Stimulated activated CD4-positive, alpha-beta T cell treated with anti-CD3 and anti-CD28 coated beads, Interleukin-12 subunit alpha, Interleukin-12 subunit beta, amount 100 ng/mL, for 24 hours (primary cell): ENCODE measurements around the gene SRPX.

ENCODE experiments used
- DNase-seq, 2 experiments: peaks; one replicate each; pipeline ENCODE4 v3.0.0-alpha.2; 2020; ENCODE audit warnings: low read depth in 2 of 2

The SRPX gene, protein sequence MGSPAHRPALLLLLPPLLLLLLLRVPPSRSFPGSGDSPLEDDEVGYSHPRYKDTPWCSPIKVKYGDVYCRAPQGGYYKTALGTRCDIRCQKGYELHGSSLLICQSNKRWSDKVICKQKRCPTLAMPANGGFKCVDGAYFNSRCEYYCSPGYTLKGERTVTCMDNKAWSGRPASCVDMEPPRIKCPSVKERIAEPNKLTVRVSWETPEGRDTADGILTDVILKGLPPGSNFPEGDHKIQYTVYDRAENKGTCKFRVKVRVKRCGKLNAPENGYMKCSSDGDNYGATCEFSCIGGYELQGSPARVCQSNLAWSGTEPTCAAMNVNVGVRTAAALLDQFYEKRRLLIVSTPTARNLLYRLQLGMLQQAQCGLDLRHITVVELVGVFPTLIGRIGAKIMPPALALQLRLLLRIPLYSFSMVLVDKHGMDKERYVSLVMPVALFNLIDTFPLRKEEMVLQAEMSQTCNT

DNA sequence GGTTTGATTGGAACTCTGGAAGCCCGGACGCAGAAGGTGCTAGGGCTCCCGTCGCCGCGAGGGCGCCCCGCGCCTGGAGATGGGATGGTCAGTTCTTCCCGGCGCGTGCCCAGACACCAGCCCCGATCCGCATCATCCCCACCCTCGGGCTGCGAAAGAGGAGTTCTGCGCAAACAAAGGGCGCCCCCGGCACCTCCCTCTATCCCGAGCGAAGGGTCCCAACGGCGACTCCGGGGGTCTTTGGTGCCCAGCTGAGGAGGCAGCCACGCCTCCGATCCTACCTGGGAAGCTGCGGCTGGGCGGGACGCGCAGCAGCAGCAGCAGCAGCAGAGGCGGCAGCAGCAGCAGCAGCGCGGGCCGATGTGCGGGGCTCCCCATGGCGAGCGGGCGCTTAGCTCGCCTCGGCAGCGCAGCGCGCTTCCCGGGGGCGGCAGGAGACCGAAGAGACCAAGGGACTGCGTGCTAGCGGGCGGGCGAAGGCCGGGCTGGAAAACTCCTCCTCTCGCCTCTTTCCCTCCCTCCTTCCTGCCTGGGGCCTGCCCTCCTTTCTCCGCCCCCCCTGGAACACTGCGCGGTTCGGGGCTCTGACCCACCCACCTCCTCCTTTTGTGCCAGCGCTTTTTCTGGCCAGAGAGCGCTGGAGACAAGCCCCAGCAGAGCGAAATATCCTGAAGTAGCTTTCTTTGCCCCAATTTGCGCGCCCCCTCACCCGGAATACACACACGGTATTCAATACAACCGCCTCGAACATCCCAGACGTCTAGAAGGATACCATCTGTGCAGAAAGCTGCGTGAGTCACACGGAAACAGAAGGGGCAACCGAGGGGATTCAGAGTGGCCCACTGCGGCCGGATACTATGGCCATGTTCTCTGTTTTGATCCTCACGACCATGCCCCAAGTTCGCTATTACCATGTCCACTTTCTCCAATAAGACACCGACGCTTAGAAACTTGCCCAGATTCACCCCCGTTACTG, at the start of gene SRPX:
SRPX (minus strand) TSS at position 457 of the 976 bp plus-strand sequence; CDS start at position 378, 79 bp downstream.
- DNase-seq = no peak

DNA sequence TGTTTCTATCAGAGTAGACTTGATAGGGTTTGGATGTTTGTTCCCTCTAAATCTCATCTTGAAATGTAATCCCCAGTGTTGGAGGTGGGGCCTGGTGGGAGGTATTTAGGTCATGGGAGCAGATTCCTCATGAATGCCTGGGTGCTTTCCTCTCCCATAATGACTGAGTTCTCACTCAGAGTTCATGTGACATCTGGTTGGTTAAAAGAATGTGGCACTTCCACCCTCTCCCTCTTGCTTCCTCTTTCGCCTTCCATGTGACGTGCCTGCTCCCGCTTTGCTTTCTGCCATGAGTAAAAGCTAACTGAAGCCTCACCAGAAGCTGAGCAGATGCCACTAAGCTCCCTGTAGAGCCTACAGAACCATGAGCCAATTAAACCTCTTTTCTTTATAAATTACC, 47.3 kb upstream of the SRPX start:
- DNase-seq = no peak

DNA sequence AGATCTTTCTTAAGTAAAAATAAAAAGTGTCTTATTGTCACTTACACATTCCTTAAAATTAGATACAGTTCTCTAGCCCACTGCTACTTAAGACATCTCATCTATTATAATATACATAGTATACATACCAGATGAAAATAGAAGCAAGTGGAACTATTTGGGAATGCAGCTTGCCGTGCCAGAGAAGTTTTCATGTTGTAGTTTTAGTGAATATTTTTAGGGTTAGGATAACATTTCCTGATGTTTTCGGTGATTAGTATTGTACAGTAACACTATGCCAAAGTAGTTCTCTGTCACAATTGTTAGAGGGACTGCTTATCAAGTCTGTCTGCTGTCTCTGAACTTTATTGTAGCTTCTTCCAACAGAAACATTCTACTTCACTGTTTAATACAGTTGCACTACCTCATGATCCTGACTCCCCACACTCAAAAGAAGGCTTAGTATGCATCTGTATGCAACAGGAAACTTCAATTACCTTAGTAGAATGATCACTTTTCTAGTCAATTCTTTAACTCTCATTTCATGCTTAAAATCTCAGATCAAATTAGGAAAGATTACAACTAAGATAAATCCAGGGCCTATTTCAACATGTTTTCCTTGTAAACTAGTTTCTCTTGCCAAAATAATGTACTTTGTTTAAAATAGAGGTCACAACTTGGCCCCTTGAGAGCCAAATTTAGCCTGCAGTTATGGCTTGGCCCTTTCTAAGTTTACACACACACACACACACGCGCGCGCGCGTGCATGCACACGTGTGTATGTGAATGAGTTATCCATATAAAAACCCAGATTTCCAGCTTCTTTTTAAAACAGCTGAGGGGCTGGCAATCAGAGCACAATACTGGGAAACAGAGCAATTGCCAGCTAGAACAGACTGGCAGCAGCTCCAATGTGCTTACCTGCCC, 42.3 kb upstream of the SRPX start:
- DNase-seq = no peak

DNA sequence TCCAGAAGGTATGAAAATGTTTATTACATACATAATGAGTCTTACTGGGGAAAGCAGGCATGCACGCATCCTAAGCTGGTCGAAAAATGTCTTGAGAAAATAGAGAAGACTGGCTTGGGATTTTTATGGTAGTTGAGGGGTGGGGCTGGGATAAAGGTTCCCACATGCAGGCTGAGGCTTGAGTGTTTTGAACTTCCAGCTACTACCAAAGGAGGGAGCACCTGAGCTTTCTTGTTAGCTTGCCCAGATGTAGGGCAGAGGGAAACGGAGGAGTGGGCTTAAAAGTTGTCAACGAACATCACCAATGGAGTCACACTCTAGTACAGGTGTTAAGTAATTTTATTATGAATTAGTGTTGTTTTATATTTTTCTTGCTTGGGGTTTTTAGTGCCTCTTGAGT, 39.6 kb upstream of the SRPX start:
- no peak for DNase-seq

DNA sequence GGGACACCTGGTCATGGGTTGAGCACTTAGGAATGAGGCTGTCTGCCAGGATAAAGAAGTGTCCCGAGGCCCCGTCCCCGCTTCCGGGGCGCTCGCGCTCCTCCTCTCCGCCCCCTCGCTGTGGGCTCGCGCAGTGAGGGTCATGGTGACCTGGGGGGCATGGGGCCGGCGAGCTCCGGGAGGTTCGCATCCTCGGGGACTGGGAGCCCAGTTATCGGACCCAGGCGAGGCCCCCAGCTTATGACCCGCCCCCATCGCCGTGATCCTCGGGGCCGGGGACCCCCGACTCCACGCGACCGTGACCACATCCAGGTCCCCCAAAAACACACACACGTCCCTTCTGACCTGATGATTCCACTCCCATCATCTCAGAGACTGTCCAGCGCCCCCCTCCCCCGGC, 35.3 kb upstream of the SRPX start:
- no peak for DNase-seq

DNA sequence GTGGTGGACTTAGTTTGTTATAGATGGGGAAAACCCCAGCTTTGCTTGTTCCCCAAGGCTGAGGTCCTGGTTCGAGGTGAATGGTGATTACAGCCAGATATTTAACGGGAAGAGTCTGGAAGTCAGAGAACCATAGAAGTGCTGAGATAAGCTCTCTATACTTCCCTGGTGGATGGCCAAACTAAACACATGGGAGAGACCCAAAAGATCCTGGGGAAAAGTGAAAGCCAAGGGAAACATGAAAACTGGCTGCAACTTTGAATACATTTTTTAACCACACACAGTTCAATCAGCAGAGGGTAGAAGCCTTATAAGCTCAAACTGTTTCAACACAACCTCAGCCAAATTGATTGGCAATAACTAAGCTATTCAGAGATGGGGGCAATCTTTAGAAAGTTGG, 29.3 kb upstream of the SRPX start:
- DNase-seq = no peak

DNA sequence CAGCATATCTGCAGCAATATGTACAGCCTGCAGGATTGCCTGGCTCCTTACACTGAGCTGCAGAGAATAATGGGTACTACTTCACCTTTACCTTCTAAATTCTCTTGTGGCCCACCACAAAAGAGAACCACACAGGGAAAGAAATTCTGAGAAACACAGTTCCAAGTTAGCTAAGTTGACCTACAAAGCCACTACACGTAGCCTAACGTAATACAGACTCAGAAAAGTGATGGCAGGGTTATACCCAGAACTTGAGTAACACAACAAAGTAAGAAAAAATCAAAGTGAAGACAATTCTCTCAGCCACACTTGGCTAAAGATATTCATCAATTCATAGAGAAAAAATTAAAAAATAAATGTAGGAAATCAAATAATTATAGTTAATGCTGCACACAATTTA, 26.4 kb upstream of the SRPX start:
- DNase-seq = no peak

DNA sequence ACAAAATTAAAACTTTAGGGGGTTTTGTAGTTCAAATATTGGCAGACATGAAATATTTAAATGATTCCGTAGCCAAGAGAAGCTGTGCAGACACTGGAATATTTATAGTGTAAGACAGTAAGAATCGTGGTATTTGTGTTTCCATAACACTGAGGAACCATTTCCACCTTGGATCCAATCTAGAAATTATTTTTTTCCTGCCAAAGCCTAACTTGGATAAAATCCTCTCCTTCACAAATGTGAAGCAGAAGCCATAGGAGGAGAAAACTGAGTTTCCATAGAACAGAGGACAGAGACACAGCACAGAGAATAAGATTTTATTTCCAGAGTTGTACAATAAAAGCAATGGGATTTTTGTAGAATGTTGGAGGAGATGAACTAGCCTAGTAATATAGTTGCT, 19.9 kb upstream of the SRPX start:
- DNase-seq = no peak

DNA sequence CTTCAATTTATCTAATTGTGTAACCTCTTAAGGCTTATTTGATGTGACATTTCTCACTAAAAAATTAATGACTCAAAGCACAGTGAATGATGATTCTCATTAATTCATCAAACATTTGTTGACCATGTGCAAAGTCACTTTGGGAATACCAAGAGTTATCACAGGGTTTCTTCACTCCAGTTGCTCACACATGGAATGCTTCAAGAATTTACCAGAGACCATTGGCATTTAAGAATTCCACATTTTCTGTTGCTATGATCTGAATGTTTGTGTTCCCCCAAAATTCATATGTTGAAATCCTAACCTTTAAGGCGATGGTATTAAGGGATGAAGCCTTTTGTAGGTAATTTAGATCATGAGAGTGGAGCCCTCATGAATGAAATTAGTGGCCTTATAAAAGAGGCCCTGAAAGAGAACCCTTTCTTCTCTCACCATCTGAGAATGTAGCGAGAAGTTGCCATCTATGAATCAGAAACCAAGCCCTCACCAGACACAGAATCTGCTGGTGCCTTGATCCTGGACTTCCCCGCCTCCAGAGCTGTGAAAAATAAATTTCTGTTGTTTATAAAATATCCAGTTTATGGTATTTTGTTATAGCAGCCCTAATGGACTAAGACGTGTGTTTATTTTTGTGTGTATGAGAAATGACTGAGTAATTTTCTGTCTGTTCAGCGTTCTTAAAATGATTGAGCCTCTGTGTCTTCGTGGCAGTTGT, 16.4 kb upstream of the SRPX start:
- no peak for DNase-seq

DNA sequence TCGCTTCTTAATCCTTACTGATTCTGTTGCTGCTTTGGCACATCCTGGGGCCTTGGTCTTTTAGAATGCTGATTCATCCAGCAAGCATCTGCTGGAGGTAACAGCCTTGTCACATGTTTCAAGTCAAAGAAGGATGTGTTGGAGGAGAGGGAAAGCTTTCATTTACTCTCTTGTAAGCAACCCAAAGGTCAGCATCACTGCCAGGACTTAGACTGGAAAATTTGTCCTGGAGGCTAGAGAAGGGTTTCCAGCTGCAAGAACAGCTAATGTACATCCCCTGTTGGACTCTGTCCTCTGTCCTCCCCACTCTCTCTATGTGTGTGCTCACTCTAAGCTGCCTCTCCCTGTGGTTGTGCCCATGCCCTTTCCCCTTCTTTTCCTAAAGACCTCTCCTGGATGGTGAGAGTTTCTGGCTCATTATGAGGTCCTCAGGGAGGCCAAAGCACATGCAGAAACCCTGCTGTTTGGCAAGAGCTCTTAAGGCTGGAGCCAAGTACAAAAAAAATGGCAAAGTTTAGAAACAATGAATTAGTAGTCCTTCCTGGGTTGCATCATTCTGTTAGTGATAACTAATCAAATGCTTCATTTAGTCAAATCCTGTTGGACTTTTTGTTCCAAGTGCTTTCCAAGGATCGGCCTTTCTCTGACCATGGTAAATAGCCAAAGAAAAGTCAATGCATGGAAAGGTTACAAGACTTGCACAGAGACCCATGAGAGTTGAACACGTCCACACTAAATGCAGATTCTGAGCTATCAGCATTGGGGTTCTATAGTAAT, 13.4 kb upstream of the SRPX start:
- DNase-seq = no peak

DNA sequence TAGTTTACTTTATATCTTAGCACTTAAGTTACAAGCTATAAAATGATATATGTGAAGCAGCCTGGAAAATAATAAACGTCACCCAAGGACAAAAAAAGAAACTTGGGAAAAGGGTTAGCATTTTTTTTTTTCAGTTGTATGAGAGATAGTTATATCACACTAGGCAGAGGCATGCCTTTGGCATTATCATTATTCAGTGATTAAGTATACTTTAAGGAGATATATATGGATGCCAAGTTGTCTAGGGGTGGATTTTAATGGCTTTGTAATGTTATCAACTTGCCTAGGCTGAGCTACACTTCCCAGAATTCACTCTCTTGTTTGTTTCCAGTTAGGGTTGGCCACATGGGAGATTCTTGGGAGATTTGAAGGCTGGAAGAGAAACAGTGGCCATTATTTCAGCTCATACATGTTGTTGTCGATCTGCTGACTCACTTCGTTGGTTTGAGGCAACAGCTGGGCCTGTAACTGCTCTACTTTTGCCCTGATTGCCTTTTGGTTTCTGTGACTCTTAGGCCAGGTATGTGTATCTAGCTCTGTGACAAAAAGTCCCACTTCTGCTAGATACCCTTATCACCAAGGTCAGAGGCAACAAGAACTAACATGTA, 11.5 kb upstream of the SRPX start:
- no peak for DNase-seq

DNA sequence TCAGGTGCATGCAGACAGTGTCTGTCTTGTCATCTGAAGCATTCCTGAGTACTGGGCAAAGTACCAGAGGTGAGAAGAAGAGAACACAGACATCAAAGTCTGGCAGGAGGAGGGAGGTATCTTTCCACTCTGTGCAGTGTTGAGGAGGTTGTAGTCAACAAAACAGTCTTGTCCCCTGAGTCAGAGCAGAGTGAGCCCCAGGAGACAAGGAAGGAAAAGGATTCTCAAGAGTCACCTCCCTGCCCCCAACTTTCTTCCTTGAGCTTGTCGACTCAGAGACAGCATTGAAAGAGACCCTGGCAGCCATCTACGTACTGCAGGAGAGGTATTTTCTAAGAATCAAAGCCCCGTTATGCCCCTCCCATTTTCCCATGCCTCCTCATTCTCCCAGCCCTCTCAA, 4.4 kb upstream of the SRPX start:
- no peak for DNase-seq

DNA sequence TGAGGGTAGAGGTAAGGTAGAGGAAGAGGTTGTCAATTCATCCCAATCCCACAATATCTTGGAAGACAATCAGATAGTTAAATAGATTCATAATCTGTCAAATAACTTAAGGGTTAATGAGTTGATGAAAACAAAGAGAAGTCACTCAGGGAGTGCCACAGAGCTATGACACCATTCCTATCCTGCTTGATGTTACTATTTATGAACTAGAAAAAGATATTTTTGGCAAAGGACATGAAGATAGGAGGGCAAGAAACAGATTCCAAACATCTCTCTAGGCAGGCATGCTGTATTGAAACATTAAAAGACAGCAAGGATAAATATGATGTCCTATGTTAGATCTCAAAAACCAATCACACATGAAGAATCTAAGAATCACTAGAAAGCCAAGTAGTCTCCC, 3.5 kb upstream of the SRPX start:
- no peak for DNase-seq

DNA sequence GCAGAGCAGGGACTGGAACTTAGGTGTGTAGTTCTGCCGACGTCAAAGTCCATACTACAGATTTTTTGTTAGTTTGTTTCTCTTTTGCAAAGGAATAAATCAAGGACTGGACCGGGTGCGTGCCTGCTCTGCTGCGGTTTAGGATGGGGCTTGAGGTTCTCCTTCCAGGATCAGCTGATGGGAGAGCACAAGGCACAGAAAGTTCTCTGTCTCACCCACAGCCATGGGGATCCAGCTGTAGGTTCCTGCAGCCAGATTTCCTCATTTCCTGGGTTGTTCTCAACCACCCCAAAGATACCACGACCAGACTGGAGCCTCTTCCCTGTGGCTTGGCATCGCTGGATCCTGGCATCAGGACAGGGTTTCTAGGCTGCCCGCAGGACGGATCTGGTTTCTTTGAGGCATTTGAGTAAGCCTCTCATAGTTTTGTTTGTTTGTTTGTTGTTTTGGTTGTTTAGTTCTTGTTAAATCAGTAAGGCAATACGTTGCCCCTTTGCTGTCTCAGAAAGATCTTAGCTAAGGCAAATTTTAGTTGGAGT, 789 bp upstream of the SRPX start:
- no peak for DNase-seq

DNA sequence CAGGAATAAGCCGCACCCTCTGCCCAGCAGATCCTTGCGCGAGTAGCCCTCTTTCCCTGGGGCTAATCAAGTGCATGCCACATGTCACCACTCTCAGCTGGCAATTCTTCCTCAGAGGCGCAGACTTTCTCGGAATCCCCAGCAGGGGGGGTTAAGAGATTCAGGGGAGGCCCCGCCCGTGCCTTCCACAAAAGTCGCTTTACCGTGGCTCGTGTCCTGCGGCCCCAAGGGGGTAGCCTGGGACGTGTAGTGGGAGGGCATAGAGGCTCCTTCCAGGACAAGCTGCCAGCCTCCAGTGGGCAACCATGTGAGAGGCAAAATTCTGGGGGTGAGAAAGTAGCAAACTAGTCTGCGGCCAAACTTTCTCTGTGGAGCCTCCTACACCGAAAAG, 652 bp downstream of the SRPX start:
- DNase-seq = peak in 1 of 2 experiments; percentile 6

DNA sequence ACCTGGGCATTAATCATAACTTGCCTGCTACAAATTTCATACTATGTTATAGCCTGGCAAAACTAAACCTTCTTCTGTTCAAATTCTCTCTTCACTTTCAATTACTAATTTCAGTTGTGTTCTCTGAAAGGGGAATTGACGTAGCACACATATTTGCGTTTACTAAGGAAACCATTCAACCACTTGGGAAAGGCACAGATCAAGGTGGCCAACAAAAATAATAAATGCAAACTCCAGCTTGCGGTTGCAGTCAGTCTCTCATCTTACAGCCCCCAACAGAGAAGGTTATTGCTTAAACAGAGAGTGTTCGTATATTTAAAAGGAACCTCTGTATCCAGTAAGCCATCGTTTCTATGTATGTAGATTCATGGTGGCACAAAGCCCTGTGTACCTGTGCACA, 4.0 kb downstream of the SRPX start:
- DNase-seq = no peak

DNA sequence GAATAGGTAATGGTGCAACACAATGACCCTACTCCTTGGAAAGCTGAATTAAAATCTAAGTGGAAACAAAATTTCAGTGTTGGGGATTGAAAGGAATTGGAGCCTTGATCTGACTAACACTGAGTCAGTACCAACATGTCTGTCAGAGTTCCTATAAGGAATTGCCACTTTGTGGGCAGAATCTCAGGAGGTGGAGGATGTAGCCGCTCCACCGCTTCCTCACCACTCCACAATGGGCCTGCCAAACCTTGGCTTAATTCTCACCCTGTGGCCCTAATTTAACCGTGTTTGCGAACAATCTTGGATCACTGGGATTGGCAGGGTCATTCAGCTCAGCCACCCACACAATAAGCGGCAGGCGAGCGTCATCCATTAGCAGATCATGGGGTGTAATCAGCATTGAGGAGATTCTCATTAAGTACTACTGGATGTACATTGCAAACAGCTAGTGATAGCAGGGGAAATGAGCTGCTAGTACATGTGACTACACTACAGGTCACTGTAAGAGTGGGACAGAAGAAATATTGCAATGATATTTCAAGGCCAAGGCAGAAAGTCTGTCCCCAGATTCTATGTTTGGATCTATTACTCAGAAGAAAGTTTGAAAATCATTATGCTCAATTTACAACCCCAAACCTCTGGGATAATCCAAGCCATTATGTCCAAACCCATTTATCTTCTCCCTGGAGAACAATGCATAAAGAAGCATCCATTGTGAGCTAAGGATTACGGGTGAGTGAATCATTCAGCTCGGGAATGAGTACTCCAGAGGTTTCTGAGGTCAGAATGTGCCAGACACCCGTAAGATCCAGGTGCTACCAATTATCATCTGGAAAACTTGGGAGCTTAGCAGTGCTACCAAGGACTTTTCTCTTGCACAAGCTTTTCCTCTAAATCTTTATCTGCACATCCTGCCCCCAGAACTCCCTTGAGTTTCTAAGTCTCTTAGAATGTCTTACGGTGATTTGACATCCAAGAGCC, 5.8 kb downstream of the SRPX start:
- DNase-seq = no peak

DNA sequence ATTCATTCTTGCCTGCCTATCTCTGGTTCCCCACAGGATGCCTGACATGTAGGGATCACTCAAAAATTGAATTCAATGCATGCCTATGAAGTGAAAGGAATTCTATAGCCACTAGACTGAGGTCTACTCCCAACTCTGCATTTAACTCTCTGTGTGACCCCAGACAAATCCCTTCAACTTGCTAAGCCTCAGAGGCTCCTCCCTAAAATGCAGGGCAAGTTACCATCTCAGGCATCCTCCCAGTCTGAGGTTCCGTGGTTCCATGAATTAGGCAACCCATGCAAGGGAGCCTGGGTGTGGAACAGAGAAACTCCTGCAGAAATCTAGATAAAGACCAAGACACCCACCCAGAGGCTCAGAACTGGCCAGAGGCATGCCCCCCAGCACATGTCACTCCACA, 6.6 kb downstream of the SRPX start:
- no peak for DNase-seq
